Small intestine (tissue), 7 donors: ENCODE results near the gene TTC9. TPM values are rescaled to one million over a fixed set of nuclear protein-coding genes. Genes with fewer than 3 reads are reported as not detected.

Source experiments
- DNase-seq, 2 donors: peaks; one replicate each; pipeline versions ENCODE4 v3.0.0 to v3.0.0-alpha.2; 2013
- FAIRE-seq: peaks from 2 replicates; lab custom pipeline; 2012; peaks lifted over from hg19 to GRCh38; lab: Jason Lieb, UNC
- H3K27ac ChIP-seq, 3 donors: one replicate each; pipeline ENCODE4 v1.5.1; 2013; ENCODE audit warnings: low read length in 2 of 3, mild to moderate bottlenecking in 2 of 3, control low read depth in 1 of 3, inconsistent platforms in 1 of 3, low read depth in 1 of 3, moderate library complexity in 1 of 3
- H3K27me3 ChIP-seq, 3 donors: one replicate each; pipeline ENCODE4 v1.6.1; 2013; ENCODE audit warnings: low read length in 3 of 3, inconsistent platforms in 1 of 3; ENCODE audit not compliant: control insufficient read depth in 3 of 3, insufficient read depth in 3 of 3
- H3K36me3 ChIP-seq, 3 donors: one replicate each; pipeline ENCODE4 v1.6.1; 2013; ENCODE audit warnings: low read length in 3 of 3, inconsistent platforms in 1 of 3, low read depth in 1 of 3, mild to moderate bottlenecking in 1 of 3, moderate library complexity in 1 of 3; ENCODE audit not compliant: control insufficient read depth in 3 of 3, insufficient read depth in 2 of 3
- H3K4me1 ChIP-seq, 3 donors: one replicate each; pipeline ENCODE4 v1.6.1; 2013; ENCODE audit warnings: low read length in 2 of 3, inconsistent platforms in 1 of 3, low read depth in 1 of 3, mild to moderate bottlenecking in 1 of 3, moderate library complexity in 1 of 3; ENCODE audit not compliant: control insufficient read depth in 3 of 3, insufficient read depth in 2 of 3
- H3K4me3 ChIP-seq, 3 donors: one replicate each; pipeline ENCODE4 v1.5.1; 2013; ENCODE audit warnings: low read length in 3 of 3, control low read depth in 1 of 3, inconsistent platforms in 1 of 3, low read depth in 1 of 3, mild to moderate bottlenecking in 1 of 3, moderate library complexity in 1 of 3
- H3K9me3 ChIP-seq, 2 donors: one replicate each; pipeline ENCODE4 v1.6.1; 2013; ENCODE audit warnings: low read depth in 1 of 2, low read length in 1 of 2; ENCODE audit not compliant: control insufficient read depth in 2 of 2, insufficient read depth in 1 of 2
- WGBS, 3 donors: extraction: QIAGEN DNeasy Blood & Tissue Kit; methylation state at CpG; one replicate each; pipeline ENCODE4 v1.1.7; 2013; 5-methylcytosine and 5-hydroxymethylcytosine counted together
- polyA plus RNA-seq, 4 donors: library from polyadenylated mRNA; stranded (reverse) in 3 of 4; unstranded in 1 of 4; fragments of 200-250 nt in 3 of 4; fragments of 120-200 nt in 1 of 4; gene quantifications; one replicate each; pipeline versions ENCODE4 v1.2.1 to v1.2.3, GENCODE V29; 2013
- donor health status: healthy with polysubstance abuse.
- donor health status: control.
- donor health status: control.
- donor health status: Bipolar disorder and iron deficiency.
- donor health status: healthy.

TTC9 gene
- polyA plus RNA-seq, 4 donors: 0.22 to 2.0 (median 0.77) TPM

- Histone ChIP-seq H3K4me3 (no peak overlapping the region), H3K27ac (no peak overlapping the region), H3K36me3 (no peaks in the 10 kb centered on the region), H3K4me1 (peaks cover 0 to 9% (median 5%) of the 10 kb centered on the region in 3 donors), H3K9me3 (no peaks in the 10 kb centered on the region), H3K27me3 (no peaks in the 10 kb centered on the region)
- DNase-seq (no peak), FAIRE-seq (no peak)
- WGBS, 3 donors: 92 to 94% (median 94%) methylated on average over 4 of the region's 4 CpGs
Observed at GRCh38 chr14:70662816-70663215, 21.1 kb downstream of the TTC9 start.

- WGBS, 3 donors: 71 to 74% (median 72%) methylated on average over 4 of the region's 4 CpGs
- Histone ChIP-seq H3K9me3 (no peaks in the 10 kb centered on the region), H3K27me3 (no peaks in the 10 kb centered on the region), H3K36me3 (no peaks in the 10 kb centered on the region), H3K4me3 (no peak overlapping the region), H3K27ac (no peak overlapping the region), H3K4me1 (peaks cover 0 to 9% (median 5%) of the 10 kb centered on the region in 3 donors)
- DNase-seq (no peak), FAIRE-seq (no peak)
Observed at GRCh38 chr14:70663707-70664179, 22.0 kb downstream of the TTC9 start.

GRCh38 chr14:70664698-70665447 lies 23.2 kb downstream of the TTC9 start:
- DNase-seq: no peak
- Histone ChIP-seq H3K9me3 (no peaks in the 10 kb centered on the region), H3K4me1 (peaks cover 0 to 9% (median 5%) of the 10 kb centered on the region in 3 donors), H3K36me3 (no peaks in the 10 kb centered on the region), H3K4me3 (no peak overlapping the region), H3K27ac (peak overlapping the region in 1 of 3 donors; percentile 70), H3K27me3 (no peaks in the 10 kb centered on the region)
- 67 to 73% (median 70%) methylated on average over 6 of the region's 6 CpGs for WGBS, 3 donors
- FAIRE-seq: no peak

- DNase-seq (peak; percentile 76 to 84), FAIRE-seq (no peak)
- H3K4me3 ChIP-seq: no peak overlapping the region
- 44 to 64% (median 48%) methylated on average over 8 of the region's 8 CpGs for WGBS, 3 donors
- peaks cover 0 to 9% (median 5%) of the 10 kb centered on the region in 3 donors for H3K4me1 ChIP-seq
- H3K27me3 ChIP-seq: no peaks in the 10 kb centered on the region
- no peaks in the 10 kb centered on the region for H3K36me3 ChIP-seq
- peak overlapping the region in 1 of 3 donors; percentile 70 for H3K27ac ChIP-seq
- H3K9me3 ChIP-seq: no peaks in the 10 kb centered on the region
Observed at GRCh38 chr14:70665448-70666360, 24.0 kb downstream of the TTC9 start.

GRCh38 chr14:70666361-70666686 lies 24.6 kb downstream of the TTC9 start:
- no peaks in the 10 kb centered on the region for H3K9me3 ChIP-seq
- H3K4me1 ChIP-seq: peaks cover 0 to 9% (median 5%) of the 10 kb centered on the region in 3 donors
- no peak overlapping the region for H3K4me3 ChIP-seq
- no peak for DNase-seq
- 27 to 62% (median 34%) methylated on average over 1 of the region's 1 CpG for WGBS, 3 donors
- H3K27ac ChIP-seq: peak overlapping the region in 1 of 3 donors; percentile 37
- FAIRE-seq: no peak
- H3K27me3 ChIP-seq: no peaks in the 10 kb centered on the region
- H3K36me3 ChIP-seq: no peaks in the 10 kb centered on the region

GRCh38 chr14:70670992-70671651 lies 29.4 kb downstream of the TTC9 start:
- 84 to 86% (median 85%) methylated on average over 13 to 15 of the region's 15 CpGs for WGBS, 3 donors
- H3K36me3 ChIP-seq: no peaks in the 10 kb centered on the region
- FAIRE-seq (no peak), DNase-seq (no peak)
- no peaks in the 10 kb centered on the region for H3K27me3 ChIP-seq
- peaks cover 0 to 2% (median 2%) of the 10 kb centered on the region in 3 donors for H3K4me1 ChIP-seq
- no peak overlapping the region for H3K4me3 ChIP-seq
- no peak overlapping the region for H3K27ac ChIP-seq
- no peaks in the 10 kb centered on the region for H3K9me3 ChIP-seq

GRCh38 chr14:70671652-70672644 lies 30.2 kb downstream of the TTC9 start:
- WGBS, 3 donors: 82 to 84% (median 82%) methylated on average over 12 of the region's 12 CpGs
- no peak for FAIRE-seq
- H3K4me3 ChIP-seq: no peak overlapping the region

More at GRCh38 chr14:70671652-70672644, 30.2 kb downstream of the TTC9 start:
- Histone ChIP-seq H3K27me3 (no peaks in the 10 kb centered on the region), H3K4me1 (no peaks in the 10 kb centered on the region), H3K27ac (no peak overlapping the region), H3K36me3 (no peaks in the 10 kb centered on the region), H3K9me3 (no peaks in the 10 kb centered on the region)
- DNase-seq: no peak
